ENCODE data around the gene MLLT3. TPM values are rescaled to one million over a fixed set of nuclear protein-coding genes. Genes with fewer than 3 reads are reported as not detected.

The MLLT3 gene
- total RNA-seq, 1 donor from 2014 or later = 8.8 TPM

- H3K27ac ChIP-seq = no peak overlapping the region
- H3K36me3 ChIP-seq = no peaks in the 10 kb centered on the region
- no peak for TF ChIP-seq POLR2AphosphoS5 (IDR thresholded peaks at IDR 0.05; ENCODE audit: insufficient read depth in 1 of 2, low read depth in 1 of 2)
- no peak for TF ChIP-seq POLR2A (IDR thresholded peaks at IDR 0.05)
- no peak for TF ChIP-seq CTCF (IDR thresholded peaks at IDR 0.05)
- no peak for DNase-seq (ENCODE audit: extremely low spot score in 2 of 2)
- no peaks in the 10 kb centered on the region for H3K27me3 ChIP-seq
- H3K4me1 ChIP-seq = no peaks in the 10 kb centered on the region
- H3K9me3 ChIP-seq = no peaks in the 10 kb centered on the region
- intact Hi-C loops (cut with DNase I) = no loop called here
- no peak overlapping the region for H3K4me3 ChIP-seq
Measured at GRCh38 chr9:20466328-20467008, 155.8 kb downstream of the MLLT3 start.

GRCh38 chr9:20464242-20464641, 158.1 kb downstream of the MLLT3 start:
- no peaks in the 10 kb centered on the region for H3K36me3 ChIP-seq
- no peak for TF ChIP-seq POLR2A (IDR thresholded peaks at IDR 0.05)
- TF ChIP-seq POLR2AphosphoS5 (IDR thresholded peaks at IDR 0.05; ENCODE audit: insufficient read depth in 1 of 2, low read depth in 1 of 2) = no peak
- no peak for TF ChIP-seq CTCF (IDR thresholded peaks at IDR 0.05)
- no peaks in the 10 kb centered on the region for H3K9me3 ChIP-seq
- no peak overlapping the region for H3K4me3 ChIP-seq
- no peak for DNase-seq (ENCODE audit: extremely low spot score in 2 of 2)
- no peaks in the 10 kb centered on the region for H3K27me3 ChIP-seq
- H3K4me1 ChIP-seq = no peaks in the 10 kb centered on the region
- H3K27ac ChIP-seq = no peak overlapping the region
- intact Hi-C loops (cut with DNase I) = no loop called here

- TF ChIP-seq CTCF (IDR thresholded peaks at IDR 0.05) = no peak
- no peak for TF ChIP-seq POLR2A (IDR thresholded peaks at IDR 0.05)
- no peak for TF ChIP-seq POLR2AphosphoS5 (IDR thresholded peaks at IDR 0.05; ENCODE audit: insufficient read depth in 1 of 2, low read depth in 1 of 2)
- Histone ChIP-seq H3K4me3 (no peak overlapping the region), H3K9me3 (no peaks in the 10 kb centered on the region), H3K4me1 (no peaks in the 10 kb centered on the region), H3K27me3 (no peaks in the 10 kb centered on the region), H3K27ac (no peak overlapping the region), H3K36me3 (no peaks in the 10 kb centered on the region)
- intact Hi-C loops (cut with DNase I) = no loop called here
- DNase-seq (ENCODE audit: extremely low spot score in 2 of 2) = no peak
Measured at GRCh38 chr9:20463823-20464222, 158.5 kb downstream of the MLLT3 start.

- Histone ChIP-seq H3K4me3 (no peak overlapping the region), H3K27ac (no peak overlapping the region), H3K27me3 (no peaks in the 10 kb centered on the region), H3K36me3 (no peaks in the 10 kb centered on the region), H3K4me1 (no peaks in the 10 kb centered on the region), H3K9me3 (no peaks in the 10 kb centered on the region)
- DNase-seq (ENCODE audit: extremely low spot score in 2 of 2) = no peak
- intact Hi-C loops (cut with DNase I) = no loop called here
- TF ChIP-seq POLR2A (IDR thresholded peaks at IDR 0.05) (no peak), POLR2AphosphoS5 (IDR thresholded peaks at IDR 0.05; ENCODE audit: insufficient read depth in 1 of 2, low read depth in 1 of 2) (no peak), CTCF (IDR thresholded peaks at IDR 0.05) (no peak)
Measured at GRCh38 chr9:20462410-20462809, 159.9 kb downstream of the MLLT3 start.

- Histone ChIP-seq H3K27me3 (no peaks in the 10 kb centered on the region), H3K4me3 (no peak overlapping the region), H3K4me1 (peaks cover 12% of the 10 kb centered on the region), H3K27ac (no peak overlapping the region), H3K9me3 (no peaks in the 10 kb centered on the region), H3K36me3 (no peaks in the 10 kb centered on the region)
- DNase-seq (ENCODE audit: extremely low spot score in 2 of 2) = no peak
- intact Hi-C loops (cut with DNase I) = no loop called here
- no peak for TF ChIP-seq CTCF (IDR thresholded peaks at IDR 0.05)
- no peak for TF ChIP-seq POLR2AphosphoS5 (IDR thresholded peaks at IDR 0.05; ENCODE audit: insufficient read depth in 1 of 2, low read depth in 1 of 2)
- no peak for TF ChIP-seq POLR2A (IDR thresholded peaks at IDR 0.05)
Measured at GRCh38 chr9:20447291-20447690, 175.0 kb downstream of the MLLT3 start.

All from vagina (tissue), 2 donors.